ENCODE data around the gene CDK5RAP1. TPM values are rescaled to one million over a fixed set of nuclear protein-coding genes. Genes with fewer than 3 reads are reported as not detected.
A peak's percentile ranks its signal among the peaks of the same experiment; 100 is the strongest.
"Not testable (repeated sequence)": the region's sequence is repeated elsewhere in the genome, so short reads cannot be mapped to it uniquely, and the experiment has no call there.

Gene CDK5RAP1
- total and polyA plus RNA-seq, 2 experiments from 2014 or later: 37.9 to 47.8 TPM

DNA sequence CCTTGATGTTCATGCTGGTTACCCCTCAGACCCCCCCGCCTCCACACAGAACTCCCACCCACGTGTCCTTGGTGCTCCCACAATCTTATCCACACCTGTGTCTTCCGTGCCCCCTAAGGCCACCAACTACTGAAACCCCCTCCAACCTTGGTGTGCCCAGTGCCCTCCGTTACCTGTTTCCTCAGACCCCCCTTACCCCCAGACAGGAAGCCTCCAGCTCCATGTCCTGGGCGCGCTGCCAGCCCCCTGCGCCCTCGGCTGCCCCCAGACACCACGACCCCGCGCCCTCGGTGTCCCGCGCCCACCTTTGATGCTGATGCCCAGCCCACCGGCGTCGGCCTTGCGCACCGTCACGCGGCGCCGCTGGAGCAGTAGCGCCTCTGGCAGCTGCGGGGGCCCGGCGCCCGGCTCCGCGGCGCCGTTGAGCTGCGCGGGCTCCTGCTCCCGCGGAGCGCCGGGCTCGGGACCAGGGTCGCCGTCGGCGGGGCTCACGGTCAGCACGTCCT lies 41.7 kb upstream of the CDK5RAP1 start:
- Histone ChIP-seq H3K27ac (peak overlapping the region; percentile 92), H3K4me1 (ENCODE audit: low read depth) (peaks cover 44% of the 10 kb centered on the region), H3K36me3 (peaks cover 8% of the 10 kb centered on the region), H3K4me3 (peak overlapping the region; percentile 68), H3K9me3 (ENCODE audit: low read depth) (no peaks in the 10 kb centered on the region), H3K27me3 (no peaks in the 10 kb centered on the region)
- peak in 1 of 2 donors; percentile 70 for DNase-seq (ENCODE audit: low read depth in 1 of 2, low spot score in 1 of 2)
- TF ChIP-seq, protein P1, sequence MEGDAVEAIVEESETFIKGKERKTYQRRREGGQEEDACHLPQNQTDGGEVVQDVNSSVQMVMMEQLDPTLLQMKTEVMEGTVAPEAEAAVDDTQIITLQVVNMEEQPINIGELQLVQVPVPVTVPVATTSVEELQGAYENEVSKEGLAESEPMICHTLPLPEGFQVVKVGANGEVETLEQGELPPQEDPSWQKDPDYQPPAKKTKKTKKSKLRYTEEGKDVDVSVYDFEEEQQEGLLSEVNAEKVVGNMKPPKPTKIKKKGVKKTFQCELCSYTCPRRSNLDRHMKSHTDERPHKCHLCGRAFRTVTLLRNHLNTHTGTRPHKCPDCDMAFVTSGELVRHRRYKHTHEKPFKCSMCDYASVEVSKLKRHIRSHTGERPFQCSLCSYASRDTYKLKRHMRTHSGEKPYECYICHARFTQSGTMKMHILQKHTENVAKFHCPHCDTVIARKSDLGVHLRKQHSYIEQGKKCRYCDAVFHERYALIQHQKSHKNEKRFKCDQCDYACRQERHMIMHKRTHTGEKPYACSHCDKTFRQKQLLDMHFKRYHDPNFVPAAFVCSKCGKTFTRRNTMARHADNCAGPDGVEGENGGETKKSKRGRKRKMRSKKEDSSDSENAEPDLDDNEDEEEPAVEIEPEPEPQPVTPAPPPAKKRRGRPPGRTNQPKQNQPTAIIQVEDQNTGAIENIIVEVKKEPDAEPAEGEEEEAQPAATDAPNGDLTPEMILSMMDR (IDR thresholded peaks at IDR 0.05; ENCODE audit: low read depth, low read length): no peak

DNA sequence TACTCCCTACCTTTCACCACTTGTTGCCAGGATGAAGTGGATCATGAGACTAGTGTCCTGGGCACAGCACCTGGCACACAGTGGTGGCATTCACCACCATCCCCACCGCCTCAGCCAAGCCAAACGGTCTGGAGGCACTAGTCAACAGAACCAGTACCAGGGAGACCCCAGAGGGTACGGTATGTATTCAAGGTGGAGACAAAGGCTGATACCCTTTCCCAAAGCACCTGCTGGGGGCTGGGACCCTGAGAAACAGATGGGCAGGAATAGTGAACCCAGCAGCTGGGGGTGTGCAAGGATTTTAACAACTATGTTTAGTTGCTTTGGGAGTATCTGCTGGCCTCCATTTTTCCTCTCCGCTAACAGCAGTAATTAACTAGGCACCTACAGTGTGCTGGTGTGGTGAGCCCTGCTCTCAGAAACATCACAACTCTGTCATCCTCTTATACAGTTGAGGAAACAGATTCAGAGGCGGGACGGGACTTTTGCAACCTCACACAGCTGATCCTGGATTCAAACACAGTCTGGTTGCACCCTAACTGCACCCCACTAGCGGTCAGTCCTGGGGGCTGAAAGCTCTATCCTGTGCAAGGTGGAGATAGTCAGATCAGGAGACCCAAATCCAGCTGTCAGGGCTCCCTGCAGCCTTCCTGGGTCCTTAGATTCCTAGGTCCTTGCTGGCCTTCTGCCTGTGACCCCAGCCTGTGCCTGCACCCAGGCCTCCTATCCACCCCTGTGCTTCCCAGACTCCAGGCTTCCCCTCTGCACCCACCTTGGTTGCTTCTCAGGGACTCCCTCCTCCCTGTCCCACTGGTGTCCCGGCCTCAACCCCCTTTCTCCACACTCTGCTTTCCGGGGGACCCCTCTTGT lies 41.1 kb upstream of the CDK5RAP1 start:
- peak overlapping the region; percentile 92 for H3K27ac ChIP-seq
- H3K4me1 ChIP-seq (ENCODE audit: low read depth): peaks cover 51% of the 10 kb centered on the region
- no peaks in the 10 kb centered on the region for H3K27me3 ChIP-seq
- no peaks in the 10 kb centered on the region for H3K9me3 ChIP-seq (ENCODE audit: low read depth)
- peak overlapping the region; percentile 68 for H3K4me3 ChIP-seq
- peaks cover 13% of the 10 kb centered on the region for H3K36me3 ChIP-seq
- DNase-seq (ENCODE audit: low read depth in 1 of 2, low spot score in 1 of 2): no peak
- TF ChIP-seq, protein P1 (IDR thresholded peaks at IDR 0.05; ENCODE audit: low read depth, low read length): no peak

DNA sequence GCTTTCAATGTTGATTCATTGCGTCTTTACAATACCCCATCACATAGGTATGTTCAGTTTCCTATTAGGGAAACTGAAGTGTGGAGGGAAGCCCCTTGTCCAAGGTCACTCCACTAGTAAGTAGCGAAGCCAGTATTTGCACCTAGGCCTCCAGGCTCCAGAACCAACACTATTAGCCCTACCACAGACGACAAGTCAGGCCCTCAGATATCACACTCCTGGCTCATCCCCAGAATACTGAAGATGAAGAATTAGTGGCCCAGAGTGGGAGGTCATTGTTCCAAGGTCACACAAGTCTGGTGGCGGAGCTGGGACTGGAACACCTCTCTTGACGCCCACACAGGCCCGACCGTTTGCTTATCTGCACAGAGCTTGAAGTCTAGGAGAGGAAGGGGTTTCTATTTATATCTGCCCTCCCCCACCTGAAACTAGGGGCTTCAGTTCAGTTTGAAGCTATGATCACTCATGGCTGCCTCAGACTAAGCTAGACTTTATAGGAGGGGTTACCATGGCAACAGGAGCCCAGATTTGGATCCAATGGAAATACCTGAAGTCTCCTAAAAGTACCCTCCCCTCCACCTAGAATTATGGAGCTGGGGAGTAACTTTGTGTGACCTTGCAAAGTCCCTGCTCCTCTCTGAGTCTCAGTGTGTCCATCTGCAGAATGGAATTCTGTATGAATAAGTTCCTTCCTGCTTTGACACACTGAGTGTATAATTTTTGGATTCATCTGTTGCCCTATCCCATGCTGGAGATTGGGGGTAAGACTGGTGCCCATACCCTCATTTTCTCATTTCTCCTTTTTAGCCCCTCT lies 40.0 kb upstream of the CDK5RAP1 start:
- TF ChIP-seq, protein P1 (IDR thresholded peaks at IDR 0.05; ENCODE audit: low read depth, low read length): no peak
- H3K27ac ChIP-seq: peak overlapping the region; percentile 92
- peak in 1 of 2 donors; percentile 94 for DNase-seq (ENCODE audit: low read depth in 1 of 2, low spot score in 1 of 2)

DNA sequence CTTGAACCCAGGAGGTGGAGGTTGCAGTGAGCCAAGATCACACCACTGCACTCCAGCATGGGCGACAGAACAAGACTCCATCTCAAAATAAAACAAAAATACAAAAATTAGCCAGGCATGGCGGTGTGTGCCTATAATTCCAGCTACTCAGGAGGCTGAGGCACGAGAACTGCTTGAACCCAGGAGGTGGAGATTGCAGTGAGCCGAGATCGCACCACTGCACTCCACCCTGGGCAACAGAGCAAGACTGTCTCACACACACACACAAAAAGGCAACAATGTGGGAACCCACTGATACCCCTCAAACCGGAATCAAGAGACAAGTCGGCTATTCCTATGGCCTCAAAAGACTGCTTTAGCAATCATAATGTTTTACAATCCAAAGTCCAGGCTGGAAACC lies 39.2 kb upstream of the CDK5RAP1 start:
- peak overlapping the region; percentile 92 for H3K27ac ChIP-seq
- H3K4me1 ChIP-seq (ENCODE audit: low read depth): peaks cover 45% of the 10 kb centered on the region
- H3K4me3 ChIP-seq: peak overlapping the region; percentile 4
- H3K9me3 ChIP-seq (ENCODE audit: low read depth); DNase-seq (ENCODE audit: low read depth in 1 of 2, low spot score in 1 of 2); H3K27me3 ChIP-seq: not testable (repeated sequence)
- H3K36me3 ChIP-seq: peaks cover 18% of the 10 kb centered on the region

More for the DNA sequence above, 40.0 kb upstream of the CDK5RAP1 start:
- no peaks in the 10 kb centered on the region for H3K27me3 ChIP-seq
- peaks cover 48% of the 10 kb centered on the region for H3K4me1 ChIP-seq (ENCODE audit: low read depth)
- no peaks in the 10 kb centered on the region for H3K9me3 ChIP-seq (ENCODE audit: low read depth)
- peak overlapping the region; percentile 68 for H3K4me3 ChIP-seq
- peaks cover 13% of the 10 kb centered on the region for H3K36me3 ChIP-seq

DNA sequence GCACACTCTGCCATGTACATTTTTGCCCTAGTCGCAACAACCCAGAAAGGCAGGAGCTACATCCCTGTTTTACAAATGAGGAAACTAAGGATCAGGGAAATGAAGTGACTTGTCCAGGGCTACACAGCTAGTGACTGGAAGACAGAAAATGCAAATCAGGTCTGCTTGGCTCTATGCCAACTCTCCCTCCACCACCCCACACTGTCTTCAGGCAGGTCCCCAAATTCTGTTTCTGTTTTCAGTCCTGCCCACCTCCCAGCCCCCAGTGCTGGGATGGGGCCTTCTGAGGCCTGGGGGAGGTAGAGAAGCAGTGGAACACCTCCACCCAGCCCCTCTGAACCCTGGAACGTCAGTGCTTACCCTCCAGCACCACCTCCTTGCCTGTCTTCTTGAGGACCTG lies 37.2 kb upstream of the CDK5RAP1 start:
- Histone ChIP-seq H3K4me3 (no peak overlapping the region), H3K9me3 (ENCODE audit: low read depth) (no peaks in the 10 kb centered on the region), H3K4me1 (ENCODE audit: low read depth) (peaks cover 50% of the 10 kb centered on the region), H3K27me3 (no peaks in the 10 kb centered on the region), H3K36me3 (peaks cover 19% of the 10 kb centered on the region), H3K27ac (peak overlapping the region; percentile 92)
- TF ChIP-seq, protein P1 (IDR thresholded peaks at IDR 0.05; ENCODE audit: low read depth, low read length): no peak
- DNase-seq (ENCODE audit: low read depth in 1 of 2, low spot score in 1 of 2): no peak

Measured in cardiac muscle cell (in vitro differentiated cells and primary cell).